Subcutaneous abdominal adipose tissue (tissue), 5 donors: ENCODE data around the gene TTC24.
A peak's percentile ranks its signal among the peaks of the same experiment; 100 is the strongest.

ENCODE experiments used
- H3K27ac ChIP-seq: one replicate; pipeline ENCODE4 v1.7.0; 2013; ENCODE audit warnings: low read depth, mild to moderate bottlenecking, inconsistent platforms, low read length, moderate library complexity
- H3K27me3 ChIP-seq, 5 donors: one replicate each; pipeline ENCODE4 v1.7.0; 2013; ENCODE audit warnings: low read length in 5 of 5, inconsistent platforms in 1 of 5; ENCODE audit not compliant: control insufficient read depth in 5 of 5, insufficient read depth in 4 of 5
- H3K36me3 ChIP-seq, 5 donors: one replicate each; pipeline ENCODE4 v1.7.0; 2013; ENCODE audit warnings: low read length in 5 of 5; ENCODE audit not compliant: control insufficient read depth in 5 of 5, insufficient read depth in 5 of 5
- H3K4me1 ChIP-seq, 5 donors: one replicate each; pipeline ENCODE4 v1.7.0; 2013; ENCODE audit warnings: low read length in 5 of 5, mild to moderate bottlenecking in 3 of 5, moderate library complexity in 1 of 5; ENCODE audit not compliant: control insufficient read depth in 5 of 5, insufficient read depth in 5 of 5
- H3K4me3 ChIP-seq, 5 donors: one replicate each; pipeline ENCODE4 v1.7.0; 2013; ENCODE audit warnings: low read length in 5 of 5, low read depth in 1 of 5
- H3K9ac ChIP-seq, 5 donors: one replicate each; pipeline ENCODE4 v1.7.0; 2013; ENCODE audit warnings: low read length in 5 of 5, mild to moderate bottlenecking in 4 of 5, moderate library complexity in 3 of 5
- H3K9me3 ChIP-seq, 5 donors: one replicate each; pipeline ENCODE4 v1.7.0; 2013; ENCODE audit warnings: low read length in 5 of 5; ENCODE audit not compliant: control insufficient read depth in 5 of 5
- donor health status: healthy.
- donor health status: healthy.
- donor health status: healthy.
- donor health status: healthy.
- donor health status: healthy.

Gene TTC24

GRCh38 chr1:156571261-156571852 is 8.2 kb upstream of the TTC24 start:
- Histone ChIP-seq H3K27ac (no peak overlapping the region), H3K9ac (no peak overlapping the region), H3K36me3 (no peaks in the 10 kb centered on the region), H3K9me3 (no peaks in the 10 kb centered on the region), H3K4me3 (no peak overlapping the region), H3K27me3 (peaks cover 3 to 12% (median 6%) of the 10 kb centered on the region in 5 donors), H3K4me1 (peaks cover 0 to 12% (median 10%) of the 10 kb centered on the region in 5 donors)

GRCh38 chr1:156571919-156572662 is 7.4 kb upstream of the TTC24 start, which contains the start of gene IQGAP3:
IQGAP3 (minus strand) TSS chr1:156572565; CDS start chr1:156572529, 36 bp downstream.
- peaks cover 3 to 12% (median 6%) of the 10 kb centered on the region in 5 donors for H3K27me3 ChIP-seq
- H3K4me3 ChIP-seq, result peak within 1 kb of the TSS in 4 of 5 donors; percentile 54 to 68 (median 58)
- H3K9me3 ChIP-seq, result no peaks in the 10 kb centered on the region
- H3K9ac ChIP-seq, result peak within 1 kb of the TSS in 3 of 5 donors; percentile 26 to 37 (median 36)
- no peak within 1 kb of the TSS for H3K27ac ChIP-seq
- H3K36me3 ChIP-seq, result no peaks in the 10 kb centered on the region
- H3K4me1 ChIP-seq, result peaks cover 0 to 12% (median 10%) of the 10 kb centered on the region in 5 donors

DNA sequence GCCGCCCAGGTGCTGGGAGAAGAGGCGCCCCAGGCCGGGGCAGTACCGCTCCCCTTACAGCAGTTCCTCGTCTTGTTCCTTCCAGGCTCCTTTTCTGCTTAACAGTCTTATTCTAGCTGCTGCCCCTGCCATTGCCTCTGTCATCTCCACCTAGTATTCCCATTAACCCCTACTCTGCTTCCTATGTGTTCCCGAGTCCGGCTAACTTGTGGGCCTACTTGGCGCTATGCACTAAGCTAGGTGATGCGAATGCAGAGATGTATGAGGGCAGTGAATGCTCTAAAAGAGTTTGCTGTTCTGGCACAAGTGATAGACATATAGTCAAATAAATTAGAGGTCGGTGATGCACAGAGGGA is 6.9 kb upstream of the TTC24 start:
- peak overlapping the region in 1 of 5 donors; percentile 36 for H3K9ac ChIP-seq

GRCh38 chr1:156574039-156574633 is 5.4 kb upstream of the TTC24 start:
- Histone ChIP-seq H3K4me1 (peaks cover 0 to 12% (median 10%) of the 10 kb centered on the region in 5 donors), H3K27me3 (peaks cover 3 to 12% (median 6%) of the 10 kb centered on the region in 5 donors), H3K9ac (no peak overlapping the region), H3K9me3 (no peaks in the 10 kb centered on the region), H3K27ac (no peak overlapping the region), H3K4me3 (no peak overlapping the region), H3K36me3 (no peaks in the 10 kb centered on the region)

More for the DNA sequence above, 6.9 kb upstream of the TTC24 start:
- no peaks in the 10 kb centered on the region for H3K9me3 ChIP-seq
- H3K36me3 ChIP-seq, result no peaks in the 10 kb centered on the region
- H3K27ac ChIP-seq, result no peak overlapping the region
- peaks cover 0 to 12% (median 10%) of the 10 kb centered on the region in 5 donors for H3K4me1 ChIP-seq
- H3K4me3 ChIP-seq, result peak overlapping the region in 4 of 5 donors; percentile 54 to 68 (median 58)
- H3K27me3 ChIP-seq, result peaks cover 3 to 12% (median 6%) of the 10 kb centered on the region in 5 donors

DNA sequence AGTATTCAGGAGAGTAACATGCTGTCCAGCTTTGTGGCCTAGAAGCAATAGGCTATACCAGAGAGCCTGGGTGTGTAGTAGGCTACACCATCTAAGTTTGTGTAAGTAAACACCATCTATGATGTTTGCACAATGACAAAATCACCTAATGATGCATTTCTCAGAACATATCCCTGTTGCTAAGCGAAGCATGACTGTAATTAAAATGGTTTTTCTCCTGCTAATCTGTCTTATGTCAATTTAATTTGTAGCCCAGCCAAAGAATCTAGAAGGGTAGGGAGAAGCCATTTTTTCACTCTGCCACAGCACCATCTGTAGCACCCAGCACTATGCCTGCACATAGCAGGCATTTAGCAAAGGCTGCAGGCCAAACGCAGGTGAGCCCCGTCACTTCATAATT is 2.0 kb upstream of the TTC24 start:
- Histone ChIP-seq H3K27ac (no peak overlapping the region), H3K4me1 (peaks cover 0 to 3% (median 2%) of the 10 kb centered on the region in 5 donors), H3K9me3 (no peaks in the 10 kb centered on the region), H3K36me3 (no peaks in the 10 kb centered on the region), H3K9ac (no peak overlapping the region), H3K27me3 (no peaks in the 10 kb centered on the region), H3K4me3 (no peak overlapping the region)

DNA sequence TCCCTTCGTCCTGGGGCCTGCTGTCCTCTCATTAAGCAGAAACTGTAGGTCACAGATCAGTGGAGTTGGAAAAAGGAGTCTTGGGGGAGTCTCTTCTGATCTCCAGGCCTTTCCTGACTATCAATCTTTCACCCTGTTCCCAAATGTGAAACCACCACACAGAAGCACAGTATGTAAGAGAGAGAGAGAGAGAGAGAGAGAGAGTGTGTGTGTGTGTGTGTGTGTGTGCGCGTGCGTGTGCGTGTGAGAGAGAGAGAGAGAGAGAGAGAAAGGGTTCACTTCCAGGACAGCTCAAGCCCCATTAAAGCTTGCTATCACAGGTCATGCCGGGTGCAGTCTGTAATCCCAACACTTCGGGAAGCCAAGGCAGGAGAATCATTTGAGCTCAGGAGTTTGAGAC is 1.5 kb upstream of the TTC24 start:
- Histone ChIP-seq H3K9ac (no peak overlapping the region), H3K27me3 (no peaks in the 10 kb centered on the region), H3K27ac (no peak overlapping the region), H3K4me1 (no peaks in the 10 kb centered on the region), H3K4me3 (no peak overlapping the region), H3K9me3 (no peaks in the 10 kb centered on the region), H3K36me3 (no peaks in the 10 kb centered on the region)

DNA sequence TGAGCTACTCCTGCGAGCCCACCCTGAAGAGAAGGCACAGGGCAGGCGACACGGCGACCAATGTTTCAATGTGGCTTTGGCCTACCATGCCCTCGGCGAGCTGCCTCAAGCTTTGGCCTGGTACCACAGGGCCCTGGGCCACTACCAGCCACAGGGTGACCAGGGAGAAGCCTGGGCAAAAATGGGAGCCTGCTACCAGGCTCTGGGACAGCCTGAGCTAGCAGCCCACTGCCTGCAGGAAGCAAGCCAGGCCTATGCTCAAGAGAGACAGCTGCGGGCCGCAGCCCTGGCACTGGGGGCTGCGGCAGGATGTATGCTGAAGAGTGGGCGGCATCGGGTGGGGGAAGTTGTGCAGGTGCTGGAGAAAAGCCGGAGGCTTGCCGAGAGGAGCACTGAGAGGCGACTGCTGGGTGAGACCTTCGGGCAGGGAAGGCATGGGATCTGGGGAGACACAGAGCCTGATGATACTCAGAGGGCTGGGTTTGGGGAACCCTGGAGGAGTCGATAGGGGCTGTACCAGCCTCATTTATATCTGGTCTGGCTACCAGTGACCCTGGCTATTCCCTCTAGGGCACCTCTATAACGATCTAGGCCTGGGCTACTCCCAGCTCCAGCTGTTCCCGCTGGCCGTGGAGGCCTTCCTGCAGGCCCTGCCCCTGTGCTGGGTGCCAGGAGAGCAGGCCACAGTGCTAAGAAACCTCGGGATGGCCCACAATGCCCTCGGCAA is 2.3 kb downstream of the TTC24 start:
- peaks cover 0 to 3% (median 0%) of the 10 kb centered on the region in 5 donors for H3K27me3 ChIP-seq
- H3K36me3 ChIP-seq, result no peaks in the 10 kb centered on the region
- H3K9ac ChIP-seq, result peak overlapping the region in 1 of 5 donors; percentile 39
- no peaks in the 10 kb centered on the region for H3K9me3 ChIP-seq
- H3K4me1 ChIP-seq, result peaks cover 0 to 2% (median 0%) of the 10 kb centered on the region in 5 donors
- H3K27ac ChIP-seq, result no peak overlapping the region
- H3K4me3 ChIP-seq, result no peak overlapping the region

GRCh38 chr1:156582388-156583017 is 3.0 kb downstream of the TTC24 start:
- Histone ChIP-seq H3K27ac (no peak overlapping the region), H3K9me3 (no peaks in the 10 kb centered on the region), H3K4me1 (peaks cover 0 to 2% (median 0%) of the 10 kb centered on the region in 5 donors), H3K4me3 (no peak overlapping the region), H3K27me3 (peaks cover 0 to 3% (median 0%) of the 10 kb centered on the region in 5 donors), H3K36me3 (no peaks in the 10 kb centered on the region), H3K9ac (no peak overlapping the region)

DNA sequence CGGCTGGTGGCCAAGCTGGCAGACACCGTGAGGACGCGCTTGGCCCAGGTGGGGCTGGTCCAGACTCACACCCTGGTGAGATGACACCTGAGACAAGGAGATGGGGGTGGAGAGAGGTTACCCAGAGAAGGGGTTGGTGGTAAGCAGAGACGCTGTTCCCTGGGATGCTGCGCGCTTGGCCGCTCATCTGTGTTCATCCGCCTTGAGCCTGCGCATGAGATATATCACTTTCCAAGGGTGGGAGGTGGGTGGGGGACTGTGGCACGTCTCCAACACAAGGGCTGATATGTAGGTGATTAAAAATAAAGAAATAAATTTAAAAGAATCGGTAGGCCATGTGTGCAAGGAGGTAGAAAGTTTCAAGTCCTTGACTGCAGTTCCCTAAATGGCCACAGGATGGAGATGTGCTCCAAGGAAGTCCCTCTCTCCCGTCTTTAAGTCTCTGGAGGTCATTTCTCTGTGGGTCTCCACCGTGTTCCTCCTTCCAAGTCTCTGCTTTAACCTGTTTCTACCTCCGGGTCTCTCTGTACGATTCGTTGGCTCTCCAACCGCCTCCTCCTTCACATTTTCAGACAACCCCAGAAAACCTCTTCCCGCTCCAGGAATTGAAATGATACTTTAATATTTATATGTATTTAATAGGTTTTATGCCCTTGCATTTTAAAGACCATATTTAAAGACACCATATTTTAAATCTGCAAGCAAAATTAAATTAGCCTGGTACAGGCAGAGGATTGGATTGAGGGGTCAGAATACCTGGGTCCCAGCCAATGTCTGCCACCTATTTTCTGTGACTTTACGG is 4.5 kb downstream of the TTC24 start:
- H3K4me3 ChIP-seq, result no peak overlapping the region
- peaks cover 0 to 3% (median 0%) of the 10 kb centered on the region in 5 donors for H3K27me3 ChIP-seq
- H3K9me3 ChIP-seq, result no peaks in the 10 kb centered on the region
- no peak overlapping the region for H3K27ac ChIP-seq
- H3K4me1 ChIP-seq, result peaks cover 0 to 2% (median 0%) of the 10 kb centered on the region in 5 donors
- no peaks in the 10 kb centered on the region for H3K36me3 ChIP-seq
- H3K9ac ChIP-seq, result no peak overlapping the region
